ENCODE data around the gene IFNG-AS1. TPM values are rescaled to one million over a fixed set of nuclear protein-coding genes. Genes with fewer than 3 reads are reported as not detected.

IFNG-AS1 gene
- total RNA-seq, 1 experiment from 2014 or later = not detected

DNA sequence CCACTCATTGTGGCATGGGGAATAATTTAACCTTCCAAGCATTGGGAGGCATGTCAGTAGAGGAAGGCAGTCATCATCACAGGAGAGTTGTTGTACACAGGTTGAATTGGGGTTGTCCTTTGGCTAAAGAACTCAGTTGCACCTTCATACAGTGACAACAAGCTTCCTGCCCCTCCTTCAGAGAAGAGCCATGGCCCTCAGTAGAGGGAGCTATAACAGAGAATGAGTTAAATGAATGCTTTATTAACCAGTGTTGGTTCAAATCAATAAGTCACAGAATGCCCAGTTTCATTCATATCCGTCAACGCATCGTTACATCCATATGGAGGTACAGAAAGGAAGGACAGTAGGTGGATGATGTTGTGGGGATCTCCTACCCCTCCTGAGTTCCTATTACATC is 4.8 kb downstream of the IFNG-AS1 start:
- Histone ChIP-seq H3F3A (ENCODE audit: low read length, unreplicated experiment) (no peaks in the 10 kb centered on the region), H3K9ac (ENCODE audit: low read length) (no peak overlapping the region), H2AFZ (ENCODE audit: low read length) (no peak overlapping the region), H3K4me1 (ENCODE audit: insufficient read depth, low read length) (no peaks in the 10 kb centered on the region), H3K9me3 (ENCODE audit: low read length) (no peaks in the 10 kb centered on the region), H4K20me1 (ENCODE audit: low read length) (no peaks in the 10 kb centered on the region), H3K4me2 (ENCODE audit: low read length) (no peak overlapping the region), H3K79me2 (ENCODE audit: low read length) (no peaks in the 10 kb centered on the region), H3K4me3 (ENCODE audit: low read length) (no peak overlapping the region), H3K9me2 (replicated peaks; ENCODE audit: low read length) (no peaks in the 10 kb centered on the region), H3K36me3 (ENCODE audit: low read depth, low read length) (no peaks in the 10 kb centered on the region), H3K27ac (ENCODE audit: low read length) (no peak overlapping the region), H3K27me3 (ENCODE audit: low read length) (no peaks in the 10 kb centered on the region)
- BruUV-seq (replicated peaks) = no TSS peak
- POLR2A ChIA-PET (ENCODE audit: unreplicated experiment) = no interaction called here
- no peak for DNase-seq
- TF ChIP-seq, protein P1, sequence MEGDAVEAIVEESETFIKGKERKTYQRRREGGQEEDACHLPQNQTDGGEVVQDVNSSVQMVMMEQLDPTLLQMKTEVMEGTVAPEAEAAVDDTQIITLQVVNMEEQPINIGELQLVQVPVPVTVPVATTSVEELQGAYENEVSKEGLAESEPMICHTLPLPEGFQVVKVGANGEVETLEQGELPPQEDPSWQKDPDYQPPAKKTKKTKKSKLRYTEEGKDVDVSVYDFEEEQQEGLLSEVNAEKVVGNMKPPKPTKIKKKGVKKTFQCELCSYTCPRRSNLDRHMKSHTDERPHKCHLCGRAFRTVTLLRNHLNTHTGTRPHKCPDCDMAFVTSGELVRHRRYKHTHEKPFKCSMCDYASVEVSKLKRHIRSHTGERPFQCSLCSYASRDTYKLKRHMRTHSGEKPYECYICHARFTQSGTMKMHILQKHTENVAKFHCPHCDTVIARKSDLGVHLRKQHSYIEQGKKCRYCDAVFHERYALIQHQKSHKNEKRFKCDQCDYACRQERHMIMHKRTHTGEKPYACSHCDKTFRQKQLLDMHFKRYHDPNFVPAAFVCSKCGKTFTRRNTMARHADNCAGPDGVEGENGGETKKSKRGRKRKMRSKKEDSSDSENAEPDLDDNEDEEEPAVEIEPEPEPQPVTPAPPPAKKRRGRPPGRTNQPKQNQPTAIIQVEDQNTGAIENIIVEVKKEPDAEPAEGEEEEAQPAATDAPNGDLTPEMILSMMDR (conservative IDR thresholded peaks at IDR 0.05; ENCODE audit: low read depth, low read length) = peak; percentile 38; the same call in 1 of the 2 replicates
- no peak for TF ChIP-seq EZH2 (IDR thresholded peaks at IDR 0.05; ENCODE audit: low read length, unreplicated experiment)
- ATAC-seq = no peak
- CTCF ChIA-PET = no interaction called here
- intact Hi-C loops (cut with micrococcal nuclease) = no loop called here

DNA sequence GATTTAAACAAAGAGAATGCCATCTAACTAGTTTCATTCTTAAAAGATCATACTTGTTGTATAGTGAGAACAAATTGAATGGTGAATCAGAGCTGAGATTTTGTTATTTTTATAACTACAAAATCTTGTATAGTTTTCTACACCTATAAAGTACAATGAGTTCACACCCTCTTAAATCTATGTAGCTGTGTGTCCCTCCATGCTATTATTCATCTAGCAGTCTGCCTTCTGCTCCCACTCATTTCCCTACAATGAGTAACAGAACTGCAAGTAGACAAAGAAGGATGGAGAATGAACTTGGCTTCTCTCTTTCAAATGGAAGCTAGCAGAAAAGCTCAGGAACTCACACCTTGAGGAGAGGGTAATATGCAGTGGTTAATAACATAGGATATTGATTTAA is 7.1 kb downstream of the IFNG-AS1 start:
- POLR2A ChIA-PET (ENCODE audit: unreplicated experiment) = no interaction called here
- DNase-seq = no peak
- CTCF ChIA-PET = no interaction called here

DNA sequence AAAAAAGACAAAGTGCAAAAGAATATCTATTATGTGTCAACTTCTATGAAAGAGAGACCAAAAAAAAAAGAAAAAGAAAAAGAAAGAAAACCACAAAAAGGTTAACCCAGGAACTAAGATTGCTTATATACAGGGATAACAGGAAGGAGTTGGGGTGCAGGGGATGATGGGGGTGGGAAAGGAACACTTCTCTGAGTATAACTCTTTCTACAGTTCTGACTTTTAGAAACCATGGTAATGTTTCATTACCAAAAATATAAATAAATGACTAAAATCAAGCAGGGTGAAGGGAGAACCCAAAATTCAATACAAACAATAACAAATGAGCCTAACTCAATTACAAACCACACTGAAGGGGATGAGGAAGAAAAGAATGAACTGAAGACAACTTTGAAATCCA is 9.1 kb downstream of the IFNG-AS1 start:
- no peaks in the 10 kb centered on the region for H3K9me2 ChIP-seq (replicated peaks; ENCODE audit: low read length)
- TF ChIP-seq, protein P1 (conservative IDR thresholded peaks at IDR 0.05; ENCODE audit: low read depth, low read length) = no peak
- TF ChIP-seq EZH2 (IDR thresholded peaks at IDR 0.05; ENCODE audit: low read length, unreplicated experiment) = no peak
- TF ChIP-seq EZH2phosphoT487 (IDR thresholded peaks at IDR 0.05; ENCODE audit: borderline replicate concordance, low read length) = no peak
- POLR2A ChIA-PET (ENCODE audit: unreplicated experiment) = no interaction called here
- intact Hi-C loops (cut with micrococcal nuclease) = no loop called here
- DNase-seq (no peak), ATAC-seq (no peak)
- no peaks in the 10 kb centered on the region for H3K36me3 ChIP-seq (ENCODE audit: low read depth, low read length)
- H3K4me2 ChIP-seq (ENCODE audit: low read length) = no peak overlapping the region
- H2AFZ ChIP-seq (ENCODE audit: low read length) = no peak overlapping the region
- H3K27ac ChIP-seq (ENCODE audit: low read length) = no peak overlapping the region
- H3K27me3 ChIP-seq (ENCODE audit: low read length) = no peaks in the 10 kb centered on the region
- H3K9me3 ChIP-seq (ENCODE audit: low read length) = no peaks in the 10 kb centered on the region
- H3F3A ChIP-seq (ENCODE audit: low read length, unreplicated experiment) = no peaks in the 10 kb centered on the region
- no peak overlapping the region for H3K9ac ChIP-seq (ENCODE audit: low read length)
- H3K79me2 ChIP-seq (ENCODE audit: low read length) = no peaks in the 10 kb centered on the region
- H4K20me1 ChIP-seq (ENCODE audit: low read length) = no peaks in the 10 kb centered on the region
- BruUV-seq (replicated peaks) = no TSS peak
- no peaks in the 10 kb centered on the region for H3K4me1 ChIP-seq (ENCODE audit: insufficient read depth, low read length)
- CTCF ChIA-PET = no interaction called here
- H3K4me3 ChIP-seq (ENCODE audit: low read length) = no peak overlapping the region

More for the DNA sequence above, 7.1 kb downstream of the IFNG-AS1 start:
- BruUV-seq (replicated peaks) = no TSS peak
- TF ChIP-seq, protein P1 (conservative IDR thresholded peaks at IDR 0.05; ENCODE audit: low read depth, low read length) = no peak
- H3K4me1 ChIP-seq (ENCODE audit: insufficient read depth, low read length) = no peaks in the 10 kb centered on the region
- no peaks in the 10 kb centered on the region for H3K27me3 ChIP-seq (ENCODE audit: low read length)
- no peak overlapping the region for H3K4me2 ChIP-seq (ENCODE audit: low read length)
- intact Hi-C loops (cut with micrococcal nuclease) = no loop called here
- no peak overlapping the region for H3K9ac ChIP-seq (ENCODE audit: low read length)
- ATAC-seq = no peak
- no peaks in the 10 kb centered on the region for H3K9me3 ChIP-seq (ENCODE audit: low read length)
- H3K4me3 ChIP-seq (ENCODE audit: low read length) = no peak overlapping the region
- no peaks in the 10 kb centered on the region for H4K20me1 ChIP-seq (ENCODE audit: low read length)
- no peaks in the 10 kb centered on the region for H3K36me3 ChIP-seq (ENCODE audit: low read depth, low read length)
- H3F3A ChIP-seq (ENCODE audit: low read length, unreplicated experiment) = no peaks in the 10 kb centered on the region
- H3K9me2 ChIP-seq (replicated peaks; ENCODE audit: low read length) = no peaks in the 10 kb centered on the region
- H3K27ac ChIP-seq (ENCODE audit: low read length) = no peak overlapping the region
- H3K79me2 ChIP-seq (ENCODE audit: low read length) = no peaks in the 10 kb centered on the region
- H2AFZ ChIP-seq (ENCODE audit: low read length) = no peak overlapping the region

Data from PC-3 (cell line).